Ishikawa (cell line): ENCODE data around the gene TAOK2.

Experiments
- CEBPB ChIP-seq: IDR thresholded peaks from 2 replicates; pipeline ENCODE4 v1.6.1; 2012
- CREB1 ChIP-seq: IDR thresholded peaks from 2 replicates; pipeline ENCODE4 v1.6.1; 2012; ENCODE audit warnings: low read depth
- EP300 ChIP-seq: IDR thresholded peaks from 2 replicates; pipeline ENCODE4 v1.6.1; 2012; ENCODE audit warnings: borderline replicate concordance
- FOXM1 ChIP-seq: IDR thresholded peaks from 2 replicates; pipeline ENCODE4 v1.6.1; 2012; ENCODE audit warnings: low read depth, borderline replicate concordance
- MAX ChIP-seq: IDR thresholded peaks from 2 replicates; pipeline ENCODE4 v1.6.1; 2012
- TAF1 ChIP-seq: IDR thresholded peaks from 2 replicates; pipeline ENCODE4 v1.6.1; 2012; ENCODE audit warnings: low read depth, mild to moderate bottlenecking
- TEAD4 ChIP-seq: IDR thresholded peaks from 2 replicates; pipeline ENCODE4 v1.6.1; 2012
- USF1 ChIP-seq: IDR thresholded peaks from 2 replicates; pipeline ENCODE4 v1.6.1; 2012
- YY1 ChIP-seq: IDR thresholded peaks from 2 replicates; pipeline ENCODE4 v1.6.1; 2012; ENCODE audit warnings: low read depth
- ZBTB7A ChIP-seq: IDR thresholded peaks from 2 replicates; pipeline ENCODE4 v1.6.1; 2012; ENCODE audit warnings: low read depth

GRCh38 chr16:29986931-29987330 lies 13.3 kb downstream of the TAOK2 start:
- TF ChIP-seq MAX (no peak), USF1 (no peak), CEBPB (no peak), TEAD4 (no peak), TAF1 (no peak), ZBTB7A (no peak), FOXM1 (no peak), CREB1 (no peak), EP300 (no peak), YY1 (no peak)
